Activated CD4-positive, CD25-positive, alpha-beta regulatory T cell treated with anti-CD3 and anti-CD28 coated beads, Interleukin-2, amount 50 U/mL, for 72 hours (primary cell): Measurements from ENCODE around the gene CSTPP1.

Experiments used
- DNase-seq: peaks from one replicate; pipeline ENCODE4 v3.0.0; 2021

The CSTPP1 gene

GRCh38 chr11:46936138-46937110, at the start of gene CSTPP1:
Gene CSTPP1, plus strand, starts transcription at chr11:46936761. Its CDS starts 45 bp downstream, at chr11:46936806.
- peak; percentile 94 for DNase-seq

- no peak for DNase-seq
Observed at GRCh38 chr11:46888636-46889035, 47.9 kb upstream of the CSTPP1 start.

- no peak for DNase-seq
Observed at GRCh38 chr11:46889251-46889650, 47.3 kb upstream of the CSTPP1 start.

- peak; percentile 70 for DNase-seq
Observed at GRCh38 chr11:46889689-46890475, 46.7 kb upstream of the CSTPP1 start.

- DNase-seq = no peak
Observed at GRCh38 chr11:46890665-46891064, 45.9 kb upstream of the CSTPP1 start.

GRCh38 chr11:46892109-46892508, 44.5 kb upstream of the CSTPP1 start:
- no peak for DNase-seq

GRCh38 chr11:46892838-46893237, 43.7 kb upstream of the CSTPP1 start:
- DNase-seq = no peak

- DNase-seq = no peak
Observed at GRCh38 chr11:46894506-46894905, 42.1 kb upstream of the CSTPP1 start.

- DNase-seq = no peak
Observed at GRCh38 chr11:46894961-46895360, 41.6 kb upstream of the CSTPP1 start.

- DNase-seq = no peak
Observed at GRCh38 chr11:46895821-46896220, 40.7 kb upstream of the CSTPP1 start.

- DNase-seq = no peak
Observed at GRCh38 chr11:46896719-46897406, 39.7 kb upstream of the CSTPP1 start.

- DNase-seq = no peak
Observed at GRCh38 chr11:46898396-46899095, 38.0 kb upstream of the CSTPP1 start.

- no peak for DNase-seq
Observed at GRCh38 chr11:46899501-46900025, 37.0 kb upstream of the CSTPP1 start.

- DNase-seq = no peak
Observed at GRCh38 chr11:46900091-46900746, 36.3 kb upstream of the CSTPP1 start.

GRCh38 chr11:46901156-46901555, 35.4 kb upstream of the CSTPP1 start:
- no peak for DNase-seq

GRCh38 chr11:46902694-46903093, 33.9 kb upstream of the CSTPP1 start:
- DNase-seq = no peak

GRCh38 chr11:46903846-46904245, 32.7 kb upstream of the CSTPP1 start:
- no peak for DNase-seq

- DNase-seq = no peak
Observed at GRCh38 chr11:46905806-46906205, 30.8 kb upstream of the CSTPP1 start.

- no peak for DNase-seq
Observed at GRCh38 chr11:46906609-46907041, 29.9 kb upstream of the CSTPP1 start.

- DNase-seq = no peak
Observed at GRCh38 chr11:46907606-46908005, 29.0 kb upstream of the CSTPP1 start.

GRCh38 chr11:46912526-46913150, 23.9 kb upstream of the CSTPP1 start:
- no peak for DNase-seq
